Mucosa of gallbladder (tissue), 1 donor: Measurements from ENCODE around the gene TMEM225B. TPM values are rescaled to one million over a fixed set of nuclear protein-coding genes. Genes with fewer than 3 reads are reported as not detected.
"Not testable (repeated sequence)": the region's sequence is repeated elsewhere in the genome, so short reads cannot be mapped to it uniquely, and the experiment has no call there.

Source experiments
- DNase-seq: peaks from one replicate; pipeline ENCODE4 v3.0.0-alpha.2; 2020; ENCODE audit warnings: low spot score
- total RNA-seq: library from RNA; stranded (reverse); gene quantifications from one replicate; pipeline ENCODE4 v1.2.1, GENCODE V29; 2021
- donor health status: DM: no; HTN: no; CAD: no.

Gene TMEM225B
- total RNA-seq, 1 donor from 2014 or later = 0.35 TPM

DNA sequence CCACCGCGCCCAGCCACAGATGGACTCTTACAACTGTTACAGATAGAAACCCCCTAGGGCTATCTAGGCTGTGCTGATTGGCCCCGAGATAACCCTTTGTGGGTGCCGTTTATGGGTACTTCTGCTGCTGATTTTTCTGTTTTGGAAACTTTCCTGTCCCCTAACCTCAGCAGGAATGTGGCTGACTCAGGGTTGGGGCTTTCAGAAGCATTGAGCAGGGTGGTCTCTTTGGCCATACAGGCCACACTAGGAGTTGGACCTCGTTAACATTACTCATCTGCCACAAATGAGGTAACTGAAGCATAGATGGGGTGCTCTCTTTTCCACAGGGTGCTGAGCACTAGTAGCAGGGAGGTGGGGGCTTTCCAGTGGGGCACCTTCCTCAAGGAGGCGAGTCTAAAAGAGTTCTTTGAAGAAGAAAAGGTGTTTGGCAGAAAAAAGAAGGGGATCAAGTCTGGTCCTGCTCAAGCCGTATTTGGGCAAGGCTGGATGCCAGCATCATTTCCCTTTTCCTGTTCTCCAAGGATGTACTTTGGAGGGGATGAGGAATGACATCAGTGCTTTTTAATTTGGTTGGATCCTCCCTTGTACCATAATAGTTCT, 25.1 kb downstream of the TMEM225B start:
- no peak for DNase-seq

GRCh38 chr7:99623702-99624447, 25.8 kb downstream of the TMEM225B start:
- DNase-seq = no peak

- DNase-seq = peak; percentile 23
Observed at GRCh38 chr7:99624484-99624883, 26.4 kb downstream of the TMEM225B start.

- no peak for DNase-seq
Observed at GRCh38 chr7:99625321-99625720, 27.3 kb downstream of the TMEM225B start.

DNA sequence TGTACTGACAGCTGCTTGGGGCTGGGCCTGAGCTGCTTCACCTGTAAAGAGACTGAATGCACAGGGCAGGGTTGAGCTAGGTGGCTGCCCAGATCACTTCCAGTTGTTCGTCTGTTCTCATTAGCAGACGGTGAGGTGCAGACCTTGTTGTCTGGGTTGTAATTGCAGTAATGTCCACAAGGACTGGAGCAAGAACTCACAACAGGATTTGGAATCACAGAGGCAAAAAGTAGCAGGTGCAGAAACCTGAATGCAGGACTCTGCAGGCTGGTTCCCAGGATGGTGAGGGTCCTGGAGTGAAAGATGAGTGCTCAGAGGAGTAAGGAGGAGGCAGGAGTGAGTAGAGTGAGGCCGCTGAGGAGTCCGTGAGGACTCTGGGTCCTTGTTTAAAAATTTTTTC, 27.9 kb downstream of the TMEM225B start:
- no peak for DNase-seq

DNA sequence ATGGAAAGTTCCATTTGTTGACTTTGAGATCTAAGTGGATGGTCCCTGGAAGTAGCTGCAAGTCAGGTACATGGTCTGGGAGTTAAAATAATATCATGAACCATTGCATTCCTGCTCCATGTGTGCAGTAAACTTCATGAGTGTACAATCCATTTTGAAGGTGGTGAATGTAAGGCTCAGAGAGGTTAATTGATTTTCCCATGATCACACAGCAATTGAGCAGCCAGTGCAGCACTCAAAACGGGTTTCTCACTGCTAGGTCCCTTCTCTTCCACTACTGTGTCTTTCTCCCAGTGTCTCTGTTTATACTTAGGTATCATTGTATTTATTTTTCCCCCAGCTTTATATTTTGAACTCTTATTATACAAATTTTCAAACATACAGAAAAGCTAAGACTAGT, 28.6 kb downstream of the TMEM225B start:
- no peak for DNase-seq

DNA sequence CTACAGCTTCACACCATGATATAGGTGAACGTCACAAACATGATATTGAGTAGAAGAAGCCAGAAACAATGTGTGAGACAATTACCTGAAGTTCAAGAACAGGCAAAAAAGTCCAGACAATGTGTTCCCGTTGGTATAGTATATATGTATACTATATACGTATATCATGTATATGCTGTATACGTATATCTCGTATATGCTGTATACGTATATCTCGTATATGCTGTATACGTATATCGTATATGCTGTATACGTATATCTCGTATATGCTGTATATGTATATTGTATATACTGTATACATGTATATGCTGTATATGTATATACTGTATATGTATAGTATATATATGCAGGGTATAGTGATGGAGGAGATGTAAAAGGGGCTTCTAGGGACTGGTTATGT, 29.4 kb downstream of the TMEM225B start:
- DNase-seq = no peak

DNA sequence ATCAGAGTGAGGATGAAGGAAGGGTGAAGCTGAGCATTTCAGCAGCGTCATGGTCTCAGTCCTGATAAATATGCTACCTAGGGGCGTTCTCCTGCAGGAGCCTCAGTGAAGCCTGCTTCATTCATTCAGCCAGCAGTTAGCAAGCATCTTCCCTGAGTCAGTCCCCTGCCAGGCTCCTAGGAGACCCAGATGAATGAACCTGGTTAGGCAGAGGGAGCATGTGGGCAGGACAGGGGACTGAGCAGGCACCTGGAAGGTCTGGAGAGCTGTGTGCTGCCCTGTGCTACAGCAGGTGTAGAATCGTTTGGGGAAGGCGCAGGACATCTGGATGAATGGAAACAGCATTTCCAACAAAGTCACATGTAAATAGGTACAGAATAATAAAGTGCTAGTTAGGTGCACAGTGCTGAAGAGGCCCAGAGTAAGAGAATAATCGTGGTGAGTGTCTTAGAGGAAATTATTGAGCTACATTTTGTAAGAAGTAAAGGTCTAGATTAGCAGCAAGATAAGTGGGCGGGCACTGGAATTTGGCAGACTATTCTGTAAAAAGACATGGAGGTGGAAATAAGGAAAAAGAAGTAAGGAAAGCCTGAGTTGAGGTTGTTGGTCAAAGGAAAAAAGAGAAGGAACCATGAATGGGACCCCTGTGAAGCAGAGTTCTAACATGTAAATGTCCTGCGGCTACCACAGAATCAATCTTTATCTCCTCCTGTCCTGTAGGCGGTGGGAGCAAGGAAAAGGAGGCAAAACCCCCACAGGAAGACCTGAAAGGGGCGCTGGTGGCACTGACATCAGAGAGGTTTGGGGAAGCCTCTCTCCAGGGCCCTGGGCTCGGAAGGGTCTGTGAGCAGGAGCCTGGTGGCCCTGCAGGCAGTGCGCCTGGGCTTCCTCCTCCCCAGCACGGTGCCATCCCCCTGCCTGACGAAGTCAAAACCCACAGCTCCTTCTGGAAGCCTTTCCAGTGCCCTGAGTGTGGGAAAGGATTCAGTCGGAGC, 30.7 kb downstream of the TMEM225B start:
- DNase-seq = no peak

DNA sequence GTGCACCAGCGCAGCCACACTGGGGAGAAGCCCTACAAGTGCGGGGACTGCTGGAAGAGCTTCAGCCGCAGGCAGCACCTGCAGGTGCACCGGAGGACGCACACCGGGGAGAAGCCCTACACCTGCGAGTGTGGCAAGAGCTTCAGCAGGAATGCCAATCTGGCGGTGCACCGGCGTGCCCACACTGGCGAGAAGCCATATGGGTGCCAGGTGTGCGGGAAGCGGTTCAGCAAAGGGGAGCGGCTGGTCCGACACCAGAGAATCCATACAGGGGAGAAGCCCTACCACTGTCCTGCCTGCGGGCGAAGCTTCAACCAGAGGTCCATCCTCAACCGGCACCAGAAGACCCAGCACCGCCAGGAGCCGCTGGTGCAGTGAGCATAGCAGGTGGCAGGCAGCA, 31.6 kb downstream of the TMEM225B start:
- DNase-seq = no peak

DNA sequence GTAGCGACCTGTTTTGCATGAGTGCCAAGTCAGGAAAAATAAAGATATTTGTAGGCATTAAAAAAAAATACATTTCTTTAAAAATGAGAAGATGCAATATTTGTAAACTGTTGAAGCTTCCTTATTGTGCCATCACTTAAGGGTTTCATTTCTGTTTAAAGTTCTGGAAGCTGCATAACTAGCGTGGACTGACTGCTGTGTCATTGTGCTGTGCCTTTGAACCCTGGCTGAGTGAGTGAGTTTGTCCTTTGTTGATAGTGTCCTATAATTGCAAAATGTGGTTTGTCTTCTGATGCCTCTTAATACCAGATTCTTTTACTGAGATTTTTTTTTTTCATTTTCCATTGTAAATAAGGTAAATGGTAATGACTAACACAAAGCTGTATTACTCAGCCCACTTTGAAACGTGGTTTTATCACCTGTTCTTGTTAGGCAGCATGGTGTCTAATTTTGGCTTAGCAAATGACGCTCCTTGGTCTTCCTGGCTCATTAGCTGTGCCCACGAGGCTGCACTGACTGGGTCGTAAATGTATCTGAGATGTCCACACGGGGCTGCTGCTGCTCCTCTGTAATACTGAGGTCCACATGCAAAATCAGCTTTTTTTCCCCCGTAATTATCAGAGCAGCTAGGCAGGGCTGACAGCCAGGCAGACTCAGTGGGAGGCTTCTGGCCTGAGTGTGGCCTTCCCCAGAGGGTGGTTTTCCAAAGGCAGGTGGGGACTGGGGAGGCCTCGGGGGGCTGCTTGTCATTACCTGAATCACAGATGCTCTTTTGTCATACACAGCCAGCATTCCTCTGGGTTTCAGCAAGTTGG, 33.4 kb downstream of the TMEM225B start:
- DNase-seq = no peak

DNA sequence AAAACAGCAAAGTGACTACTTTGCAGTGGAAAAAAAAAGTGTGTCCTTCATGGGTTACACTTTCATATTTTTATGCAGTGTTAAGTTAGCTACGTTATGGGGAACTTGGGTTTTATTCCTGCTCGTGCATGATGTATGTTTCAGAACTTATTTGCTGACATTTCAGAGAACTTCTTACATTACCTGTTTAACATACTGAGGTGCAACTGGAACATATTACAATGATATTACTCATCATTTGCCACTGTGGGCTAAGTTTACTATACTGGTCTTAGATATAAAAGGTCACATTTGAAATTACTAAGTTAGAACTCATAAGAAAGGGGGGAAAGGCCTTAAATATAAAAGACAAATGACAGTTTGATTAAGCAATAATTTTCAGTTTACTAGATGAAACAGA, 39.3 kb downstream of the TMEM225B start:
- DNase-seq = not testable (repeated sequence)

DNA sequence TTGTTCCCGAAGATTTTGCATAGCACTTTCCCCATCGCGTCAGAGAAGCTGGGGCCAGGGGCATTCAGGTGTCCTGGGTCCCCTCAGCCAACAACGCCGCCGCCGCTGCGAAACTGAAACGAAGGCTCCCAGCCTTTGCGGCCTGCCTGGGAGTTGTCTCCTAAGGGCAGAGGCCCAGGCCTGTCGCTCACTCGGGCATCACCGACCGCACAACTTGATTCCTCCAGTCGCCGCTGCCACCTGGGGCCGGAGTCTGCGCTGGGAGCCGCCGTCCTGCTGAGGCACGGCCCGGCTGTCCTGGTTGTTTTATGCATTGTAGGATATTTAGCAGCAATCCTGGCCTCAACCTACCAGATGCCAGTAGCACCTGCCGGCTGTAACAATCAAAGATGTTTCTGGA, 40.7 kb downstream of the TMEM225B start:
- no peak for DNase-seq

- no peak for DNase-seq
Observed at GRCh38 chr7:99639267-99639666, 41.2 kb downstream of the TMEM225B start.

GRCh38 chr7:99642027-99642426, 44.0 kb downstream of the TMEM225B start:
- DNase-seq = no peak

- no peak for DNase-seq
Observed at GRCh38 chr7:99643464-99643863, 45.4 kb downstream of the TMEM225B start.

- DNase-seq = no peak
Observed at GRCh38 chr7:99644431-99644830, 46.4 kb downstream of the TMEM225B start.

DNA sequence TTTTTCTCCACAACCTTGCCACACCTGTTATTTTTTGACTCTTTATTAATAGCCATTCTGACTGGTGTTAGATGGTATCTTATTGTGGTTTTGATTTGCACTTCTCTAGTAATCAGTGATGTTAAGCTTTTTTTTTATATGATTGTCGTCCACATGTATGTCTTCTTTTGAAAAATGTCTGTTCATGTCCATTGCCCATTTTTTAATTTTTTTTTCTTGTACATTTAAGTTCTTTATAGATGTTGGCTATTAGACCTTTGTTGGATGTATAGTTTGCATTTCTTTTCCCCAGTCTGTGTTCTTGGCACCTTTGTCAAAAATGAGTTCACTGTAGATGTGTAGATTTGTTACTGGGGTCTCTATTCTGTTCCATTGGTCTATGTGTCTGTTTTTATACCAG, 47.5 kb downstream of the TMEM225B start:
- DNase-seq = no peak

DNA sequence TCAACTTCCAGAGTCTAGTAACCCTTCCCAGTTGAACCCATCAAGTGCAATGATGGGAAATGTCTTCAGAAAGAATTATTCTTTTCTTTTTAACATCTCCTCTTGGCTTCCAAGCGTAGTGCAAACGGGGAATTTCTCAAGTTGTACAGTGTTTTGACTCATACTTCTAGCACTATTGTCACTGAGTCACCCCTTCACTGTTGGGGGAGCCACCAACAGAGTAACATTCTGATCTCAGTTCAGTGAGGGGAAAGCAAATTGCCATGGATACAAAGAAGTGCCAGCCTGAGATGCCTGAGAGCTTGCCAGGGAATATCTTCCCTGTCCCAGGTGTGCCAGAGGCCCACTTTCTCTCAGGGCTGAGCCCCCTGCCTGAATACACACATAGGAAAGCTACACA, 50.8 kb downstream of the TMEM225B start:
- no peak for DNase-seq

- DNase-seq = no peak
Observed at GRCh38 chr7:99651290-99651689, 53.2 kb downstream of the TMEM225B start.

DNA sequence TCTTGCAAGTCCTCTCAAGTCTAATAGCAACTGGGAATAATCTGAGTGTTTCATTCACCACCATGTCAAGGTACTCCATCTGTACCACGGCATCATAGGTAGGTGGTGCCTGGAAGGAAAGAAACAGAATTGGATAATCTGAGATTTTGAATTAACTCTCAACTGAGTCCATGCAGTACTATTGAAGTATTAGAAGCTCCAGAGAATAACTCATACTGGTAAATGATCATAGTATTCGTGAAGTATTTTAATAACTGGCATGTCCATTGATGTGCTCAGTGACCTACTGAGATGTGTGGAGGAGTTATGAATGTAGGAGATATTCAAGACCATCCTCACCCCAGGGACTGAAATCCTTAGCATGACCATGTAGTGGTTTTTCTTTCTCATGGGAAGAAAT, 54.6 kb downstream of the TMEM225B start:
- DNase-seq = no peak

- not testable (repeated sequence) for DNase-seq
Observed at GRCh38 chr7:99653269-99653668, 55.2 kb downstream of the TMEM225B start.

DNA sequence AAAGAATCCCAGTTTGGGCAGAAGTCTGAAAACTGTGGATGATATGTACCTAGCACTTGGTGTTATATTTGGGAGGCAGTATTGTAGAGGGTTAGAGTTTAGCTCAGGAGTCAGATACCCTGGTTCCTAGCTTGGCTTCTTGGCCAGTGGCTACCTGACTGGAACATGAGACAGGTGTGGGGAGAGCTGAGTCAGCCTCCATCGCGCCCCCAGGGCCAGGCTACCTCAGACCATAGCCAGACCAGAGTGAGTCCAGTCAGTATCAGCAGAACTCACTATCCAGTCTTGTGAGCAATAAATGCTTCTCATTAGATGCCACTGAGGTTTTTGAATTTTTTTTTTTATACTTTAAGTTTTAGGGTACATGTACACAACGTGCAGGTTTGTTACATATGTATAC, 55.7 kb downstream of the TMEM225B start:
- no peak for DNase-seq
